HG03064 (cell line): ENCODE results near the gene CFAP92.
A peak's percentile ranks its signal among the peaks of the same experiment; 100 is the strongest.
"Not testable (repeated sequence)": the region's sequence is repeated elsewhere in the genome, so short reads cannot be mapped to it uniquely, and the experiment has no call there.

Experiments
- ATAC-seq: cut with Tn5 transposase; IDR thresholded peaks from one replicate; pipeline ENCODE4 v1.9.1; 2021; ENCODE audit warnings: low read depth; ENCODE audit not compliant: unreplicated experiment

The CFAP92 gene

GRCh38 chr3:128907706-128908445, 86.0 kb downstream of the CFAP92 start:
- ATAC-seq: no peak

GRCh38 chr3:128906804-128907525, 86.9 kb downstream of the CFAP92 start:
- no peak for ATAC-seq

GRCh38 chr3:128906031-128906803, 87.7 kb downstream of the CFAP92 start:
- ATAC-seq: no peak

- ATAC-seq: no peak
These were observed 90.4 kb downstream of the CFAP92 start for GRCh38 chr3:128903501-128903900.

GRCh38 chr3:128902426-128902825, 91.5 kb downstream of the CFAP92 start:
- ATAC-seq: no peak

- ATAC-seq: no peak
These were observed 97.8 kb downstream of the CFAP92 start for GRCh38 chr3:128895843-128896697.

GRCh38 chr3:128889139-128889894, 104.6 kb downstream of the CFAP92 start:
- ATAC-seq: no peak

GRCh38 chr3:128884992-128885391, 108.9 kb downstream of the CFAP92 start:
- ATAC-seq: no peak

- no peak for ATAC-seq
These were observed 111.2 kb downstream of the CFAP92 start for GRCh38 chr3:128882719-128883118.

- ATAC-seq: no peak
These were observed 112.3 kb downstream of the CFAP92 start for GRCh38 chr3:128881576-128881975.

GRCh38 chr3:128880455-128880854, 113.4 kb downstream of the CFAP92 start:
- not testable (repeated sequence) for ATAC-seq

- no peak for ATAC-seq
These were observed 113.9 kb downstream of the CFAP92 start for GRCh38 chr3:128879991-128880390.

GRCh38 chr3:128879125-128879969, 114.5 kb downstream of the CFAP92 start, which contains the start of gene ACAD9:
Gene ACAD9 (plus strand): TSS chr3:128879620. CDS start chr3:128879692, 72 bp downstream.
- ATAC-seq: peak; percentile 75

GRCh38 chr3:128878556-128879124, 115.2 kb downstream of the CFAP92 start:
- no peak for ATAC-seq

GRCh38 chr3:128878011-128878457, 115.8 kb downstream of the CFAP92 start:
- no peak for ATAC-seq

- ATAC-seq: no peak
These were observed 118.2 kb downstream of the CFAP92 start for GRCh38 chr3:128875556-128876120.

GRCh38 chr3:128874481-128875180, 119.2 kb downstream of the CFAP92 start:
- ATAC-seq: no peak
